GM12878 (cell line): ENCODE measurements around the gene METTL21C. TPM values are rescaled to one million over a fixed set of nuclear protein-coding genes. Genes with fewer than 3 reads are reported as not detected.

Source experiments
- ATAC-seq: fragments of 200-7000 bp; cut with Tn5 transposase; 3 replicates; pipeline ENCODE4 v1.9.1; 2020; ENCODE audit warnings: mild to moderate bottlenecking, moderate library complexity
- BruUV-seq: library from RNA; stranded (reverse); fragments of 400-500 nt; replicated peaks from 2 replicates; lab custom pipeline; 2021; lab: Mats Ljungman, UMichigan
- CTCF ChIA-PET: fragments of 300-600 bp; sonication (Branson Sonifier 250); formaldehyde crosslinking; extraction: SDS; loops from one replicate; lab custom pipeline; 2021; ENCODE audit warnings: inconsistent platforms; lab: Yijun Ruan, JAX
- POLR2A ChIA-PET: fragments of 350-600 bp; formaldehyde crosslinking; extraction: SDS; loops from one replicate; lab custom pipeline; 2021; ENCODE audit warnings: inconsistent platforms; lab: Charles Lee
- RAD21 ChIA-PET: fragments of 300-600 bp; sonication (Branson Sonifier 250); formaldehyde crosslinking; loops from one replicate; lab custom pipeline; 2023; ENCODE audit warnings: antibody characterized with exemption; ENCODE audit not compliant: unreplicated experiment; lab: Charles Lee
- SMC1A ChIA-PET: fragments of 300-600 bp; sonication (Branson Sonifier 250); formaldehyde crosslinking; loops from one replicate; lab custom pipeline; 2023; ENCODE audit not compliant: unreplicated experiment, uncharacterized antibody; lab: Charles Lee
- DNase-seq: peaks from one replicate; pipeline ENCODE4 v3.0.0-alpha.2; 2011; ENCODE audit warnings: low read depth, low spot score
- FAIRE-seq: peaks from 3 replicates; lab custom pipeline; 2011; peaks lifted over from hg19 to GRCh38; lab: Jason Lieb, UNC
- H2AFZ ChIP-seq: 2 replicates; pipeline ENCODE4 v1.6.0; 2011; ENCODE audit warnings: low read depth, low read length, control low read depth; ENCODE audit not compliant: control insufficient read depth
- H3K27ac ChIP-seq: 2 replicates; pipeline ENCODE4 v1.5.1; 2011; ENCODE audit warnings: control low read depth; ENCODE audit not compliant: control insufficient read depth, insufficient read depth
- H3K27me3 ChIP-seq, 2 experiments: replicated peaks in 1 of 2; 2 replicates each; pipeline versions ENCODE4 v1.6.0 to v1.6.1; 2011; ENCODE audit warnings: low read length in 1 of 2; ENCODE audit not compliant: control insufficient read depth in 2 of 2, insufficient read depth in 2 of 2
- H3K36me3 ChIP-seq, 2 experiments: 2 replicates each; pipeline ENCODE4 v1.5.1; 2011; ENCODE audit warnings: low read length in 1 of 2; ENCODE audit not compliant: control insufficient read depth in 2 of 2, insufficient read depth in 2 of 2
- H3K4me1 ChIP-seq: 2 replicates; pipeline ENCODE4 v1.6.1; 2011; ENCODE audit warnings: mild to moderate bottlenecking, low read length, moderate library complexity, mixed read lengths; ENCODE audit not compliant: control insufficient read depth, insufficient read depth
- H3K4me2 ChIP-seq: 2 replicates; pipeline ENCODE4 v1.6.0; 2011; ENCODE audit warnings: control low read depth; ENCODE audit not compliant: control insufficient read depth, insufficient read depth
- H3K4me3 ChIP-seq: fragments of 200-600 bp; sonication (generic); 2 replicates; pipeline ENCODE4 v1.5.1; 2016
- H3K79me2 ChIP-seq: 2 replicates; pipeline ENCODE4 v1.6.0; 2011; ENCODE audit warnings: low read length; ENCODE audit not compliant: control insufficient read depth, insufficient read depth
- H3K9ac ChIP-seq: 2 replicates; pipeline ENCODE4 v1.8.0; 2011; ENCODE audit warnings: low read length, control low read depth, mixed read lengths; ENCODE audit not compliant: control insufficient read depth, insufficient read depth
- H3K9me3 ChIP-seq: replicated peaks from 3 replicates; pipeline ENCODE4 v1.5.1; 2011; ENCODE audit warnings: mild to moderate bottlenecking, low read length; ENCODE audit not compliant: control insufficient read depth, insufficient read depth
- H4K20me1 ChIP-seq: 2 replicates; pipeline ENCODE4 v1.6.0; 2011; ENCODE audit not compliant: control insufficient read depth, insufficient read depth
- CBX3 ChIP-seq: fragments of 200-600 bp; sonication (generic); IDR thresholded peaks from 2 replicates; pipeline ENCODE4 v1.6.1; 2016; ENCODE audit warnings: low read depth, borderline replicate concordance
- CHD1 ChIP-seq: IDR thresholded peaks from 2 replicates; pipeline ENCODE4 v1.6.1; 2012; ENCODE audit warnings: low read depth, low read length, improper control_type of control experiment
- FOXM1 ChIP-seq: IDR thresholded peaks from 2 replicates; pipeline ENCODE4 v1.6.1; 2012; ENCODE audit warnings: low read depth, mild to moderate bottlenecking, inconsistent platforms, low read length, moderate library complexity
- POLR2AphosphoS2 ChIP-seq: IDR thresholded peaks from 2 replicates; pipeline ENCODE4 v1.6.1; 2011; ENCODE audit warnings: low read depth, mild to moderate bottlenecking, low read length, improper control_type of control experiment, moderate library complexity
- RAD21 ChIP-seq: IDR thresholded peaks from 2 replicates; pipeline ENCODE4 v1.6.1; 2011; ENCODE audit warnings: mild to moderate bottlenecking, low read depth, low read length, moderate library complexity; ENCODE audit not compliant: insufficient read depth
- SMAD5 ChIP-seq: IDR thresholded peaks from 2 replicates; pipeline ENCODE4 v1.6.1; 2016; ENCODE audit warnings: antibody characterized with exemption, low read depth
- SREBF2 ChIP-seq: IDR thresholded peaks from 2 replicates; pipeline ENCODE4 v1.6.1; 2012; ENCODE audit warnings: mild to moderate bottlenecking, low read length
- STAT1 ChIP-seq: fragments of 450-650 bp; conservative IDR thresholded peaks from 2 replicates; pipeline ENCODE4 v1.6.1; 2014; ENCODE audit warnings: antibody characterized with exemption, mild to moderate bottlenecking
- WRNIP1 ChIP-seq: IDR thresholded peaks from 2 replicates; pipeline ENCODE4 v1.6.1; 2011; ENCODE audit warnings: low read depth, low read length, improper control_type of control experiment, borderline replicate concordance
- ZNF24 ChIP-seq: fragments of 450-650 bp; IDR thresholded peaks from 2 replicates; pipeline ENCODE4 v1.6.1; 2017; ENCODE audit warnings: antibody characterized with exemption, mild to moderate bottlenecking
- WGBS: methylation state at CpG from one replicate; pipeline ENCODE4 v1.1.6; 2016; ENCODE audit warnings: low lambda C conversion rate; ENCODE audit not compliant: insufficient replicate concordance, insufficient coverage; ENCODE audit errors: missing lambda C conversion rate; 5-methylcytosine and 5-hydroxymethylcytosine counted together
- in situ Hi-C: fragments of 300-500 bp; cut with MboI; formaldehyde crosslinking; loops from 9 replicates; pipeline ENCODE4 v1.14.3; 2018; ENCODE audit warnings: mixed read lengths
- intact Hi-C: fragments of 100-400 bp; cut with micrococcal nuclease; formaldehyde crosslinking; loops from one replicate; pipeline ENCODE4 v1.14.2; 2022; ENCODE audit not compliant: unreplicated experiment
- polyA plus RNA-seq, 11 experiments: library from polyadenylated mRNA; depleted of rRNA in 4 of 11; unstranded in 6 of 11; stranded (reverse) in 5 of 11; fragments of >200 nt; fragmentation: Nextera tagmentation in 4 of 11; fragmentation: Illumina TruSeq in 1 of 11; extraction: Ambion mirVana in 4 of 11; extraction: Trizol in 1 of 11; gene quantifications; 1 replicate in 1 of 11; 2 replicates in 10 of 11; pipeline versions ENCODE4 v1.2.1 to v1.2.3, GENCODE V29; 2011 to 2016; ENCODE audit warnings: inconsistent platforms in 2 of 11, missing spikeins in 2 of 11, low read depth in 1 of 11
- total RNA-seq, 4 experiments: library from RNA; depleted of rRNA in 3 of 4; stranded (reverse); fragments of >200 nt in 3 of 4; fragmentation: Illumina TruSeq in 1 of 4; extraction: Trizol in 1 of 4; gene quantifications; 2 replicates each; pipeline versions ENCODE4 v1.2.1 to v1.2.3, GENCODE V29; 2013 to 2021
- TF ChIP-seq, protein P1 (sequence below): fragments of 450-650 bp; IDR thresholded peaks from 2 replicates; pipeline ENCODE4 v1.6.1; 2018; ENCODE audit warnings: mild to moderate bottlenecking, low read depth, moderate library complexity; ENCODE audit not compliant: partially characterized antibody
- TF ChIP-seq, protein P2 (sequence below): fragments of 150-350 bp; IDR thresholded peaks from 2 replicates; pipeline ENCODE4 v1.6.1; 2016; ENCODE audit warnings: low read depth, low read length

Gene METTL21C
- total and polyA plus RNA-seq, 10 of the 15 experiments (the other 5 are each of a cell fraction or from before 2014, with no cell fraction given) = 0.13 TPM; not detected in 9

DNA sequence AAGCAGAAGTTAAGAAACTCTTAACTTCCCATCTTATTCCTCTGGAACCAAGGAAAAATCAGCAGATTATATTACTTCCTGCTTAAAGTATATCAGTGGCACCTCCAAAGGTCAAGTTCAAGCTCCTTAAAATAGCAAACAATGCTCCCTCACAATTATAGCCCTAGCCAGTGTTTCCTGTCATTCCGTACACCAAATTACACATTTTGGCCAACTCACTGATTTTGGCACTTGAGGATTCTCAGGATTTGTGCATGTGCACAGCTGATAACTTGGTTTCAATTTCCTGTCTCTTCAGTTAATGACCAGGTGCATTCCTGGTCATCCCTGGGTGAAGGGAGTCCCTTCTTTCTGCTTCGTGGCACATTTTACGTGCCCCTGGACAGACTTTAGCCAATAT lies 56.1 kb downstream of the METTL21C start:
- RAD21 ChIA-PET = no interaction called here

More for the DNA sequence above, 56.1 kb downstream of the METTL21C start:
- H3K9ac ChIP-seq = no peak overlapping the region
- TF ChIP-seq, protein P1, sequence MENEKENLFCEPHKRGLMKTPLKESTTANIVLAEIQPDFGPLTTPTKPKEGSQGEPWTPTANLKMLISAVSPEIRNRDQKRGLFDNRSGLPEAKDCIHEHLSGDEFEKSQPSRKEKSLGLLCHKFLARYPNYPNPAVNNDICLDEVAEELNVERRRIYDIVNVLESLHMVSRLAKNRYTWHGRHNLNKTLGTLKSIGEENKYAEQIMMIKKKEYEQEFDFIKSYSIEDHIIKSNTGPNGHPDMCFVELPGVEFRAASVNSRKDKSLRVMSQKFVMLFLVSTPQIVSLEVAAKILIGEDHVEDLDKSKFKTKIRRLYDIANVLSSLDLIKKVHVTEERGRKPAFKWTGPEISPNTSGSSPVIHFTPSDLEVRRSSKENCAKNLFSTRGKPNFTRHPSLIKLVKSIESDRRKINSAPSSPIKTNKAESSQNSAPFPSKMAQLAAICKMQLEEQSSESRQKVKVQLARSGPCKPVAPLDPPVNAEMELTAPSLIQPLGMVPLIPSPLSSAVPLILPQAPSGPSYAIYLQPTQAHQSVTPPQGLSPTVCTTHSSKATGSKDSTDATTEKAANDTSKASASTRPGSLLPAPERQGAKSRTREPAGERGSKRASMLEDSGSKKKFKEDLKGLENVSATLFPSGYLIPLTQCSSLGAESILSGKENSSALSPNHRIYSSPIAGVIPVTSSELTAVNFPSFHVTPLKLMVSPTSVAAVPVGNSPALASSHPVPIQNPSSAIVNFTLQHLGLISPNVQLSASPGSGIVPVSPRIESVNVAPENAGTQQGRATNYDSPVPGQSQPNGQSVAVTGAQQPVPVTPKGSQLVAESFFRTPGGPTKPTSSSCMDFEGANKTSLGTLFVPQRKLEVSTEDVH = no peak
- no peak for TF ChIP-seq POLR2AphosphoS2
- TF ChIP-seq CHD1 = no peak
- no peak for TF ChIP-seq ZNF24
- no peak for TF ChIP-seq FOXM1
- TF ChIP-seq SREBF2 = no peak
- TF ChIP-seq WRNIP1 = no peak
- no peak for TF ChIP-seq CBX3
- TF ChIP-seq STAT1 = no peak
- TF ChIP-seq SMAD5 = no peak
- no peak for TF ChIP-seq RAD21
- TF ChIP-seq, protein P2, sequence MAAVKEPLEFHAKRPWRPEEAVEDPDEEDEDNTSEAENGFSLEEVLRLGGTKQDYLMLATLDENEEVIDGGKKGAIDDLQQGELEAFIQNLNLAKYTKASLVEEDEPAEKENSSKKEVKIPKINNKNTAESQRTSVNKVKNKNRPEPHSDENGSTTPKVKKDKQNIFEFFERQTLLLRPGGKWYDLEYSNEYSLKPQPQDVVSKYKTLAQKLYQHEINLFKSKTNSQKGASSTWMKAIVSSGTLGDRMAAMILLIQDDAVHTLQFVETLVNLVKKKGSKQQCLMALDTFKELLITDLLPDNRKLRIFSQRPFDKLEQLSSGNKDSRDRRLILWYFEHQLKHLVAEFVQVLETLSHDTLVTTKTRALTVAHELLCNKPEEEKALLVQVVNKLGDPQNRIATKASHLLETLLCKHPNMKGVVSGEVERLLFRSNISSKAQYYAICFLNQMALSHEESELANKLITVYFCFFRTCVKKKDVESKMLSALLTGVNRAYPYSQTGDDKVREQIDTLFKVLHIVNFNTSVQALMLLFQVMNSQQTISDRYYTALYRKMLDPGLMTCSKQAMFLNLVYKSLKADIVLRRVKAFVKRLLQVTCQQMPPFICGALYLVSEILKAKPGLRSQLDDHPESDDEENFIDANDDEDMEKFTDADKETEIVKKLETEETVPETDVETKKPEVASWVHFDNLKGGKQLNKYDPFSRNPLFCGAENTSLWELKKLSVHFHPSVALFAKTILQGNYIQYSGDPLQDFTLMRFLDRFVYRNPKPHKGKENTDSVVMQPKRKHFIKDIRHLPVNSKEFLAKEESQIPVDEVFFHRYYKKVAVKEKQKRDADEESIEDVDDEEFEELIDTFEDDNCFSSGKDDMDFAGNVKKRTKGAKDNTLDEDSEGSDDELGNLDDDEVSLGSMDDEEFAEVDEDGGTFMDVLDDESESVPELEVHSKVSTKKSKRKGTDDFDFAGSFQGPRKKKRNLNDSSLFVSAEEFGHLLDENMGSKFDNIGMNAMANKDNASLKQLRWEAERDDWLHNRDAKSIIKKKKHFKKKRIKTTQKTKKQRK = no peak
- H3K27me3 ChIP-seq = no peaks in the 10 kb centered on the region
- H3K4me1 ChIP-seq = no peaks in the 10 kb centered on the region
- no peak overlapping the region for H2AFZ ChIP-seq
- no TSS peak for BruUV-seq
- SMC1A ChIA-PET = no interaction called here
- WGBS = 95% methylated on average over 3 of the region's 3 CpGs
- peaks cover 0 to 38% of the 10 kb centered on the region in 2 experiments for H3K36me3 ChIP-seq
- H3K9me3 ChIP-seq = no peaks in the 10 kb centered on the region
- POLR2A ChIA-PET = interaction anchor here (0.6 to 0.8 kb wide), 2 partner anchors 14 to 41 kb away, joined by 3 read pairs; no protein-coding TSS in a partner anchor
- no peaks in the 10 kb centered on the region for H3K79me2 ChIP-seq
- no peak overlapping the region for H3K27ac ChIP-seq
- FAIRE-seq (no peak), DNase-seq (no peak), ATAC-seq (no peak)
- H4K20me1 ChIP-seq = no peaks in the 10 kb centered on the region
- intact Hi-C loops = no loop called here
- H3K4me2 ChIP-seq = no peak overlapping the region
- CTCF ChIA-PET = interaction anchor here (1.2 to 1.6 kb wide), 2 partner anchors 12 to 35 kb away, joined by 4 to 7 read pairs; no protein-coding TSS in a partner anchor
- in situ Hi-C loops = no loop called here
- H3K4me3 ChIP-seq = no peak overlapping the region
